Upper lobe of right lung (tissue), 1 donor: Measurements from ENCODE around the gene TANK. TPM values are rescaled to one million over a fixed set of nuclear protein-coding genes. Genes with fewer than 3 reads are reported as not detected.

Source experiments
- ATAC-seq: fragments of 200-7000 bp; cut with Tn5 transposase; one replicate; pipeline ENCODE4 v1.9.1; 2020; ENCODE audit warnings: mild to moderate bottlenecking, moderate library complexity
- DNase-seq: peaks from one replicate; pipeline ENCODE4 v3.0.0-alpha.2; 2020
- H3K27ac ChIP-seq: fragments of 200-600 bp; one replicate; pipeline ENCODE4 v1.8.0; 2022
- H3K27me3 ChIP-seq: fragments of 200-600 bp; one replicate; pipeline ENCODE4 v1.8.0; 2022; ENCODE audit warnings: mild to moderate bottlenecking
- H3K36me3 ChIP-seq: fragments of 200-600 bp; one replicate; pipeline ENCODE4 v1.8.0; 2022
- H3K4me1 ChIP-seq: fragments of 200-600 bp; one replicate; pipeline ENCODE4 v1.8.0; 2022
- H3K4me3 ChIP-seq: fragments of 200-600 bp; one replicate; pipeline ENCODE4 v1.8.0; 2022; ENCODE audit warnings: mild to moderate bottlenecking
- H3K9me3 ChIP-seq: fragments of 200-600 bp; one replicate; pipeline ENCODE4 v1.8.0; 2022
- intact Hi-C: fragments of 100-400 bp; cut with DNase I; formaldehyde crosslinking; loops from one replicate; pipeline ENCODE4 v1.11.0; 2022
- total RNA-seq: library from RNA; stranded (reverse); fragmentation: NEBNext Ultra II Directional; extraction: Animal tissue kit (Norgen Biotek cat#: 25700); gene quantifications from one replicate; pipeline ENCODE4 v1.2.1, GENCODE V29; 2021
- TF ChIP-seq, protein P1 (sequence below): fragments of 200-600 bp; IDR thresholded peaks from one replicate; pipeline ENCODE4 v1.8.0; 2022; ENCODE audit warnings: antibody characterized with exemption
- donor health status: DM: no; HTN: yes; CAD: no; lungs with severe emphysema.

The TANK gene
- total RNA-seq, 1 donor from 2014 or later: 79.6 TPM

DNA sequence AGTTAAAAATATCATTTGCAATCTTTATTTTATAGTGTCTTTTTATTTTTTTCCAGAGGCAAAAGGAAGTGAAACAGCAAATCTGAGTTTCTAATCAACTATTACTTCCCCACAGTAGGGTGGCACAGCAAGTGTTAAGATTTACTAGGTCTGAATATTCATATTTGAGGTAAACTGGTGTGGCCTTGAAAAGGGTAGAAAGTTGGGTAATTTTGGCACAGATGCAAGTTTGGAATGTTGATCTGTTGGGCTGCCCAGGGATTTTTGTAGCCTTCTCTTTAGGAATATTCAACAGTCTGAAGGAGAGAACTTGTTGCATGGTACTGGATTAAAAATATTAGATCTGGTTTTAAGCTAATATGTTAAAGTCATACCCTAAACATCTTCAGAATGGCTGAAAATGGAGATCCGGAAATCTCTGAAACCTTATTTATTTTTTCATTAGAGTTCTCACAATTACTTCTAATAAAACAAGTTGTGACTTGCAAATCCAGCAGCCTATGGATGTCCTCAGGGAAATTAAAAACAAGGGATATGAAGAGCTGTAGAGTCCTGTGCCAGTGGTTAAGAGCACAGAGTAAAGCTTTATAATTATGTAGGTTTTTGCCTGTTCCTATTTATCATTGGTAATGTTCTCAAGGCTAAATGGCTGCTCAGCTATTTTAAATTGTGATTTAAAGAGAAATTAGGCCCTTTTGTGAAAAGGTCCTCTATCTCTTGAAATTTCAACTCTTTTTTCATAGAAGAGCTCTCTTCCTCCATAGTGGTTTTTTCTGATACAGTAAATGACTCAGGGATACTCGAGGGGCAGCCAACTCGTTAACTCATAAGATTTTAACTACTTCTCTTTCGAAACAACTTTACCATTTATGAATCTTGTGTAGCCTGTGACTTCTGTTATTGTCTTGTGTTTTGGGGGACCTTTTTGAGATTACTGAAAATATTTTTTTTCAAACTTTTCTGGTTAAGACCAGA is 11.0 kb downstream of the TANK start:
- no peaks in the 10 kb centered on the region for H3K27me3 ChIP-seq
- no peaks in the 10 kb centered on the region for H3K9me3 ChIP-seq
- ATAC-seq (peak; percentile 44), DNase-seq (no peak)
- intact Hi-C loops: no loop called here
- H3K27ac ChIP-seq: peak overlapping the region; percentile 48
- no peak overlapping the region for H3K4me3 ChIP-seq
- TF ChIP-seq, protein P1, sequence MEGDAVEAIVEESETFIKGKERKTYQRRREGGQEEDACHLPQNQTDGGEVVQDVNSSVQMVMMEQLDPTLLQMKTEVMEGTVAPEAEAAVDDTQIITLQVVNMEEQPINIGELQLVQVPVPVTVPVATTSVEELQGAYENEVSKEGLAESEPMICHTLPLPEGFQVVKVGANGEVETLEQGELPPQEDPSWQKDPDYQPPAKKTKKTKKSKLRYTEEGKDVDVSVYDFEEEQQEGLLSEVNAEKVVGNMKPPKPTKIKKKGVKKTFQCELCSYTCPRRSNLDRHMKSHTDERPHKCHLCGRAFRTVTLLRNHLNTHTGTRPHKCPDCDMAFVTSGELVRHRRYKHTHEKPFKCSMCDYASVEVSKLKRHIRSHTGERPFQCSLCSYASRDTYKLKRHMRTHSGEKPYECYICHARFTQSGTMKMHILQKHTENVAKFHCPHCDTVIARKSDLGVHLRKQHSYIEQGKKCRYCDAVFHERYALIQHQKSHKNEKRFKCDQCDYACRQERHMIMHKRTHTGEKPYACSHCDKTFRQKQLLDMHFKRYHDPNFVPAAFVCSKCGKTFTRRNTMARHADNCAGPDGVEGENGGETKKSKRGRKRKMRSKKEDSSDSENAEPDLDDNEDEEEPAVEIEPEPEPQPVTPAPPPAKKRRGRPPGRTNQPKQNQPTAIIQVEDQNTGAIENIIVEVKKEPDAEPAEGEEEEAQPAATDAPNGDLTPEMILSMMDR: no peak
- no peaks in the 10 kb centered on the region for H3K36me3 ChIP-seq
- H3K4me1 ChIP-seq: peaks cover 62% of the 10 kb centered on the region

DNA sequence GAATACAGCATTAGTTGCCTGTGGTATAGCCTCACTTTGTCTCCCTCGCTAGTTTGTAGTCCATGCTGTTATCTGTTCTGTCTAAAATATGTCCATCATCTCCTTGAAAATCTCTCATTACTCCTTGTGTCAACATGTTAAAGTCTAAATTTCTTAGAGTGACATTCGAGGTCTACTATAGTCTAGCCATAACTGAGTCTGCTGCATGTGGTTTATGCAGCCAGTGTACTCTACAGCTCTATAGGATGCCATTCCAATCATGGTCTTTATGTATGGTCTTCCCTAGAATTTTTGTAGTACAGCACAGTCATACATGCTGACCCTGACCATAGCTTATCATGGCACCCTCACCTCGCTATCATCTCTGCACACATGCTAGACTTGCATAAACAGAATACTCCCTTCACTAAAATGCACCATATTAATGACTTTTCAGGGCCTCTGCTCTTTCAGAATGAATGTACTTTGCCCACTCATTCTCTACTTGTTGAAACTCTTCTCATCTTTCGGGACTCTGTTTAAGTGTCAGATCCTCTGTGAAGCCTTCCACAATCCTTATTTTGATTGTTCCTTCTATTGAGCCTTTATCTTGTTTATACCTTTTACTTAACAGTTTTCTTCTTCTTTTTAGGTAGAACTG is 12.8 kb downstream of the TANK start:
- no peaks in the 10 kb centered on the region for H3K36me3 ChIP-seq
- H3K9me3 ChIP-seq: no peaks in the 10 kb centered on the region
- no peak overlapping the region for H3K27ac ChIP-seq
- intact Hi-C loops: no loop called here
- DNase-seq (no peak), ATAC-seq (no peak)
- TF ChIP-seq, protein P1: no peak
- no peaks in the 10 kb centered on the region for H3K27me3 ChIP-seq
- H3K4me1 ChIP-seq: peaks cover 59% of the 10 kb centered on the region
- no peak overlapping the region for H3K4me3 ChIP-seq

DNA sequence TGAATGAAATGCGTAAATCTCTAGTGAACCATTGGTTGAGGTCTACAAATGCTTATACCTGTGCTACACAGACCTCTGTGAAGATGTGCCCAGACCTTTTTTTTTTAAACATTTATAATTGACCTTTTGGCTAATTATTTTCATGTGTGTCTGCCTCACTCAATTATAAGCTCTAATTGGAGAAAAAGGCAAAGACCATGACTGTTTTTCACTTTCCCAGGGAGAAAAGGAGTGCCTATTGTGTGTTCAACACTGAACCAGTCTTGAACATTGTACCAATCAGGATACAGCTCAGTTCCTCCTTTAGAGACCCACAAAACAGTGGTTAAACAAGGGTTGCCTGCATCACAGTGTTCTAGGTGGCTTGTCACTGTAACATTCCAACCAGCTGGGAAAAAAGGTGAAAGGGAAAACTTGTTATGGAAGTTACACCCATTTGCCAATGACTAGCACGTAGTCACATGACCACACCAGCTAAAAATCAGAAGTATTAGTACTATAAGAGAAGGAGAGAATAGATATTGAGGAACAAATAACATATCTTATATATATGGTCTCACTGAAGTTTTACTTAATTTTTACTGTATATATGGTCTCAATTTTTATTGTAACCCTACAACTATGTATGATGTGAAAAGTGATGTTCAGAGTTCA is 13.4 kb downstream of the TANK start:
- Histone ChIP-seq H3K36me3 (no peaks in the 10 kb centered on the region), H3K27me3 (no peaks in the 10 kb centered on the region), H3K4me3 (no peak overlapping the region), H3K27ac (no peak overlapping the region), H3K9me3 (no peaks in the 10 kb centered on the region), H3K4me1 (peaks cover 55% of the 10 kb centered on the region)
- intact Hi-C loops: no loop called here
- TF ChIP-seq, protein P1: no peak
- ATAC-seq (peak; percentile 53), DNase-seq (no peak)

DNA sequence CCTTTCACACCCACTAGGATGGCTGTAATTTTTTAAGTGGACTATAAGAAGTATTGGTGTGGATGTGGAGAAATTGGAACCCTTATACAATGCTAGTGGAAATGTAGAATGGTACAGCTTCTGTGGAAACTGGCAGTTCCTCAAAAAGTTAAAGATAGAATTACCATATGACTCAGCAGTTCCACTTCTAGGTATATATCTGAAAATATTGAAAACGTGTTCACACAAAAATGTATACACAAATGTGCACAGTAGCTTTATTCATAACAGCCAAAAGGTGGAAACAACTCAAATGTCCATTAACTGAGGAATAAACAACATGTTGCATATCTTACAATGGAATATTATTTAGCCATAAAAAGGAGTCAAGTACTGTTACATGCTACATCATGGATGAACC is 17.7 kb downstream of the TANK start:
- Histone ChIP-seq H3K4me1 (peaks cover 17% of the 10 kb centered on the region), H3K36me3 (peaks cover 40% of the 10 kb centered on the region), H3K9me3 (no peaks in the 10 kb centered on the region), H3K27ac (no peak overlapping the region), H3K27me3 (no peaks in the 10 kb centered on the region), H3K4me3 (no peak overlapping the region)
- ATAC-seq (no peak), DNase-seq (no peak)
- TF ChIP-seq, protein P1: no peak
- intact Hi-C loops: no loop called here

DNA sequence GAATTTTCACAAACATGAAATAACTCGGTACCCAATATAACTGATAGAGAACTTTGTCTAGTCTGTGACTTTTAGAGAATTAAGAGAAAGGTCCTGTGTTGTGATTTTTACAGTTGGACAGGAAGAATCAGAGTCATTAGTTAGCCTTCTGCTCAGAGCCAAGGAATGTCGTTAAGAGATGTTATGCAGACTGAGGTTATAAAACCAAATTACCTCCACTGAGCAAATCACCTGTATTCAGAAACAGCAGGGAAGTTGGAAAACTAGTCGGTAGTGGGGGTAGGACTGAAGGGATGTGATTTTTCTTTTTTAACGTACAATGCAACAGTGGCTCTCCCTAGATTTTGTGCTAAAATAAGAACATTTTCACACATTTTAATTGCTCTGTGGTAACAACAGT is 18.5 kb downstream of the TANK start:
- intact Hi-C loops: no loop called here
- Histone ChIP-seq H3K4me1 (peaks cover 17% of the 10 kb centered on the region), H3K36me3 (peaks cover 48% of the 10 kb centered on the region), H3K9me3 (no peaks in the 10 kb centered on the region), H3K4me3 (no peak overlapping the region), H3K27me3 (no peaks in the 10 kb centered on the region), H3K27ac (no peak overlapping the region)
- ATAC-seq (no peak), DNase-seq (no peak)
- TF ChIP-seq, protein P1: no peak
